ENCODE data around the gene POLN. TPM values are rescaled to one million over a fixed set of nuclear protein-coding genes. Genes with fewer than 3 reads are reported as not detected.
"Not testable (repeated sequence)": the region's sequence is repeated elsewhere in the genome, so short reads cannot be mapped to it uniquely, and the experiment has no call there.

The POLN gene
- polyA plus RNA-seq, 2 donors = 0.59 to 0.81 TPM

GRCh38 chr4:2040391-2041238 lies 201.3 kb downstream of the POLN start:
- Histone ChIP-seq H3K36me3 (ENCODE audit: control insufficient read depth in 2 of 2, insufficient read depth in 2 of 2, low read length in 1 of 2) (no peaks in the 10 kb centered on the region), H3K9me3 (ENCODE audit: control insufficient read depth in 2 of 2, insufficient read depth in 1 of 2, low read depth in 1 of 2, low read length in 1 of 2) (no peaks in the 10 kb centered on the region), H3K4me3 (ENCODE audit: low read depth in 1 of 2, low read length in 2 of 2) (peak overlapping the region; percentile 5 to 58), H3K27me3 (ENCODE audit: control insufficient read depth in 1 of 2, insufficient read depth in 2 of 2, low read length in 2 of 2) (peaks cover 0 to 18% of the 10 kb centered on the region in 2 donors), H3K27ac (ENCODE audit: low read depth in 2 of 2, low read length in 1 of 2) (no peak overlapping the region), H3K4me1 (ENCODE audit: control insufficient read depth in 2 of 2, insufficient read depth in 2 of 2, low read length in 1 of 2) (peaks cover 10 to 12% of the 10 kb centered on the region in 2 donors)
- WGBS, 2 donors = 8 to 12% methylated on average over 46 to 91 of the region's 91 CpGs

- H3K4me1 ChIP-seq (ENCODE audit: control insufficient read depth in 2 of 2, insufficient read depth in 2 of 2, low read length in 1 of 2) = peaks cover 5 to 6% of the 10 kb centered on the region in 2 donors
- H3K27me3 ChIP-seq (ENCODE audit: control insufficient read depth in 1 of 2, insufficient read depth in 2 of 2, low read length in 2 of 2) = peaks cover 0 to 14% of the 10 kb centered on the region in 2 donors
- WGBS, 2 donors = 67 to 74% methylated on average over 7 of the region's 7 CpGs
- H3K36me3 ChIP-seq (ENCODE audit: control insufficient read depth in 2 of 2, insufficient read depth in 2 of 2, low read length in 1 of 2) = no peaks in the 10 kb centered on the region
- H3K4me3 ChIP-seq (ENCODE audit: low read depth in 1 of 2, low read length in 2 of 2) = no peak overlapping the region
- H3K9me3 ChIP-seq (ENCODE audit: control insufficient read depth in 2 of 2, insufficient read depth in 1 of 2, low read depth in 1 of 2, low read length in 1 of 2) = no peaks in the 10 kb centered on the region
- no peak overlapping the region for H3K27ac ChIP-seq (ENCODE audit: low read depth in 2 of 2, low read length in 1 of 2)
These were observed 205.1 kb downstream of the POLN start for GRCh38 chr4:2036866-2037265.

GRCh38 chr4:2036327-2036726 lies 205.6 kb downstream of the POLN start:
- Histone ChIP-seq H3K4me3 (ENCODE audit: low read depth in 1 of 2, low read length in 2 of 2) (no peak overlapping the region), H3K27me3 (ENCODE audit: control insufficient read depth in 1 of 2, insufficient read depth in 2 of 2, low read length in 2 of 2) (peaks cover 0 to 11% of the 10 kb centered on the region in 2 donors)
- 82 to 90% methylated on average over 10 of the region's 10 CpGs for WGBS, 2 donors

GRCh38 chr4:2031161-2031560 lies 210.8 kb downstream of the POLN start:
- not testable (repeated sequence) for H3K27ac ChIP-seq (ENCODE audit: low read depth in 2 of 2, low read length in 1 of 2); H3K4me1 ChIP-seq (ENCODE audit: control insufficient read depth in 2 of 2, insufficient read depth in 2 of 2, low read length in 1 of 2); H3K4me3 ChIP-seq (ENCODE audit: low read depth in 1 of 2, low read length in 2 of 2); H3K27me3 ChIP-seq (ENCODE audit: control insufficient read depth in 1 of 2, insufficient read depth in 2 of 2, low read length in 2 of 2); H3K36me3 ChIP-seq (ENCODE audit: control insufficient read depth in 2 of 2, insufficient read depth in 2 of 2, low read length in 1 of 2); H3K9me3 ChIP-seq (ENCODE audit: control insufficient read depth in 2 of 2, insufficient read depth in 1 of 2, low read depth in 1 of 2, low read length in 1 of 2)

More at GRCh38 chr4:2036327-2036726, 205.6 kb downstream of the POLN start:
- Histone ChIP-seq H3K4me1 (ENCODE audit: control insufficient read depth in 2 of 2, insufficient read depth in 2 of 2, low read length in 1 of 2) (peaks cover 0 to 2% of the 10 kb centered on the region in 2 donors), H3K27ac (ENCODE audit: low read depth in 2 of 2, low read length in 1 of 2) (no peak overlapping the region), H3K36me3 (ENCODE audit: control insufficient read depth in 2 of 2, insufficient read depth in 2 of 2, low read length in 1 of 2) (no peaks in the 10 kb centered on the region), H3K9me3 (ENCODE audit: control insufficient read depth in 2 of 2, insufficient read depth in 1 of 2, low read depth in 1 of 2, low read length in 1 of 2) (no peaks in the 10 kb centered on the region)

DNA sequence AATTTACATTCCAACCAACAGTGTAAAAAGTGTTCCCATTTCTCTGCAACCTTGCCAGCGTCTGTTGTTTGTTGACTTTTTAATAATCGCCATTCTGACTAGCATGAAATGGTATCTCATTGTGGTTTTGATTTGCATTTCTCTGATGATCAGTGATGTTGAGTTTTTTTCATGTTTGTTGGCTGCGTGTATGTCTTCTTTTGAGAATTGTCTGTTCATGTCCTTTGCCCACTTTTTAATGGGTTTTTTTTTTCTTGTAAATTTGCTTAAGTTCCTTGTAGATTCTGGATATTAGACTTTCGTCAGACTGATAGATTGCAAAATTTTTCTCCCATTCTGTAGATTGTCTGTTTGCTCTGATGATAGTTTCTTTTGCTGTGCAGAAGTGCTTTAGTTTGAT lies 214.8 kb downstream of the POLN start:
- not testable (repeated sequence) for H3K36me3 ChIP-seq (ENCODE audit: control insufficient read depth in 2 of 2, insufficient read depth in 2 of 2, low read length in 1 of 2); H3K4me1 ChIP-seq (ENCODE audit: control insufficient read depth in 2 of 2, insufficient read depth in 2 of 2, low read length in 1 of 2); H3K27ac ChIP-seq (ENCODE audit: low read depth in 2 of 2, low read length in 1 of 2); H3K4me3 ChIP-seq (ENCODE audit: low read depth in 1 of 2, low read length in 2 of 2); H3K27me3 ChIP-seq (ENCODE audit: control insufficient read depth in 1 of 2, insufficient read depth in 2 of 2, low read length in 2 of 2); H3K9me3 ChIP-seq (ENCODE audit: control insufficient read depth in 2 of 2, insufficient read depth in 1 of 2, low read depth in 1 of 2, low read length in 1 of 2)
- WGBS, 2 donors = 76 to 81% methylated on average over 4 of the region's 4 CpGs

- no peaks in the 10 kb centered on the region for H3K9me3 ChIP-seq (ENCODE audit: control insufficient read depth in 2 of 2, insufficient read depth in 1 of 2, low read depth in 1 of 2, low read length in 1 of 2)
- peaks cover 0 to 4% of the 10 kb centered on the region in 2 donors for H3K27me3 ChIP-seq (ENCODE audit: control insufficient read depth in 1 of 2, insufficient read depth in 2 of 2, low read length in 2 of 2)
- H3K36me3 ChIP-seq (ENCODE audit: control insufficient read depth in 2 of 2, insufficient read depth in 2 of 2, low read length in 1 of 2) = no peaks in the 10 kb centered on the region
- no peak overlapping the region for H3K4me3 ChIP-seq (ENCODE audit: low read depth in 1 of 2, low read length in 2 of 2)
- H3K4me1 ChIP-seq (ENCODE audit: control insufficient read depth in 2 of 2, insufficient read depth in 2 of 2, low read length in 1 of 2) = no peaks in the 10 kb centered on the region
- no peak overlapping the region for H3K27ac ChIP-seq (ENCODE audit: low read depth in 2 of 2, low read length in 1 of 2)
These were observed 216.1 kb downstream of the POLN start for GRCh38 chr4:2025817-2026216.

- no peaks in the 10 kb centered on the region for H3K4me1 ChIP-seq (ENCODE audit: control insufficient read depth in 2 of 2, insufficient read depth in 2 of 2, low read length in 1 of 2)
- H3K4me3 ChIP-seq (ENCODE audit: low read depth in 1 of 2, low read length in 2 of 2) = no peak overlapping the region
- H3K36me3 ChIP-seq (ENCODE audit: control insufficient read depth in 2 of 2, insufficient read depth in 2 of 2, low read length in 1 of 2) = no peaks in the 10 kb centered on the region
- H3K27ac ChIP-seq (ENCODE audit: low read depth in 2 of 2, low read length in 1 of 2) = no peak overlapping the region
- H3K27me3 ChIP-seq (ENCODE audit: control insufficient read depth in 1 of 2, insufficient read depth in 2 of 2, low read length in 2 of 2) = peaks cover 0 to 4% of the 10 kb centered on the region in 2 donors
- H3K9me3 ChIP-seq (ENCODE audit: control insufficient read depth in 2 of 2, insufficient read depth in 1 of 2, low read depth in 1 of 2, low read length in 1 of 2) = no peaks in the 10 kb centered on the region
These were observed 217.2 kb downstream of the POLN start for GRCh38 chr4:2024683-2025082.

Other genes with a start within 250 kb of the POLN start
- gene NELFA, start 233.1 kb downstream of the POLN start, polyA plus RNA-seq = 10 to 100 TPM; 27.1 to 35.4 TPM
- under 1 TPM in 1 of 2 donors, not detected in 1; 0.02 TPM for gene NAT8L, start 182.8 kb downstream of the POLN start, polyA plus RNA-seq
- 1 to 10 TPM; 5.0 to 8.1 TPM for gene HAUS3, start within 50 bp of the POLN start, polyA plus RNA-seq
- gene MXD4, start 20.0 kb upstream of the POLN start, polyA plus RNA-seq = 10 to 100 TPM; 14.5 to 27.2 TPM
- 1 to 10 TPM; 5.2 to 5.4 TPM for gene ZFYVE28, start 176.5 kb upstream of the POLN start, polyA plus RNA-seq
- gene CFAP99, start 176.8 kb upstream of the POLN start, polyA plus RNA-seq = under 1 TPM; 0.04 to 0.07 TPM
- 10 to 100 TPM; 14.3 to 18.3 TPM for gene RNF4, start 227.0 kb upstream of the POLN start, polyA plus RNA-seq

Data from esophagus (tissue), 2 donors.